Keratinocyte (primary cell): ENCODE results near the gene ERCC3.

Source experiments
- CTCF ChIP-seq, 3 experiments: IDR thresholded peaks in 1 of 3; conservative IDR thresholded peaks in 1 of 3; optimal IDR thresholded peaks in 1 of 3; 2 replicates in 2 of 3; 3 replicates in 1 of 3; pipeline versions ENCODE3 to v1.5.1; 2011; ENCODE audit warnings: low read length in 3 of 3, mild to moderate bottlenecking in 3 of 3, moderate library complexity in 2 of 3, control low read depth in 1 of 3, inconsistent platforms in 1 of 3; ENCODE audit not compliant: insufficient read depth in 2 of 3; ENCODE audit errors: extremely low read depth in 1 of 3
- EZH2 ChIP-seq: IDR thresholded peaks from one replicate; pipeline ENCODE4 v1.6.1; 2012; ENCODE audit warnings: inconsistent platforms, mild to moderate bottlenecking, low read length, moderate library complexity

- TF ChIP-seq EZH2: no peak
- TF ChIP-seq CTCF (optimal IDR thresholded peaks at IDR 0.05 in 1 of 3, IDR thresholded peaks at IDR 0.05 in 1 of 3, conservative IDR thresholded peaks at IDR 0.05 in 1 of 3; ENCODE audit: extremely low read depth in 1 of 3, insufficient read depth in 2 of 3, low read length in 3 of 3): no peak
These were observed 60.2 kb downstream of the ERCC3 start for GRCh38 chr2:127233710-127234109.
